ENCODE results near the gene LRRC4C.

DNA sequence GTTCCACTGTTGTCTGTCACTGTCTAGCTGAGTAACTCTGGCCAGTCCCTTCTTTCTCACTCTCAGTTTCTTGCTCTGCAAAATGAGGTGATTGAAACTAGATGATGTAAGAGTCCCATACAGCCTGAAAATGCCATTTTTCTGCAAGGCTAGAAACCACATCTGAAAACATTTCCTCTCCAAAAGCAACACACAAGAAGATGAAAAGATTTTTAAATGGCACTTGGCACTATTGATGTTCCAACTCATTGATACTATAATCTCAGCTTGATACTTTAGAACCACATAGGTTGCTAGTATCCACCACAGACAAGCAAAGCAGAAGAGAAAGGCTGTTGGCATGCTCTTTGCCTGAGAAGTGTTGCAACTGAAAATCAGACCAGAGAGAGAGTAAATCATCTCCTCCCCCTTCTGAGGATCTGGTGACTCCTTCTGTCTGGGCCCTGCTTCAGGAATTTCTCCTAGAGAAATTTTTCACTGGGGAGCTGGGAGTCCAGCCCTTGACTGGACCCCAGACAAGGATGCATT is 1217.9 kb downstream of the LRRC4C start:
- TF ChIP-seq EZH2 (IDR thresholded peaks at IDR 0.05; ENCODE audit: insufficient read depth, poor library complexity, severe bottlenecking) (no peak), EZH2phosphoT487 (IDR thresholded peaks at IDR 0.05; ENCODE audit: insufficient read depth, low read depth) (no peak)
